DMS153 (cell line): ENCODE measurements around the gene SYNGR1.
"Not testable (repeated sequence)": the region's sequence is repeated elsewhere in the genome, so short reads cannot be mapped to it uniquely, and the experiment has no call there.

ENCODE experiments used
- DNase-seq: peaks from one replicate; lab custom pipeline; 2025; lab: John Stamatoyannopoulos, UW

SYNGR1 gene

DNA sequence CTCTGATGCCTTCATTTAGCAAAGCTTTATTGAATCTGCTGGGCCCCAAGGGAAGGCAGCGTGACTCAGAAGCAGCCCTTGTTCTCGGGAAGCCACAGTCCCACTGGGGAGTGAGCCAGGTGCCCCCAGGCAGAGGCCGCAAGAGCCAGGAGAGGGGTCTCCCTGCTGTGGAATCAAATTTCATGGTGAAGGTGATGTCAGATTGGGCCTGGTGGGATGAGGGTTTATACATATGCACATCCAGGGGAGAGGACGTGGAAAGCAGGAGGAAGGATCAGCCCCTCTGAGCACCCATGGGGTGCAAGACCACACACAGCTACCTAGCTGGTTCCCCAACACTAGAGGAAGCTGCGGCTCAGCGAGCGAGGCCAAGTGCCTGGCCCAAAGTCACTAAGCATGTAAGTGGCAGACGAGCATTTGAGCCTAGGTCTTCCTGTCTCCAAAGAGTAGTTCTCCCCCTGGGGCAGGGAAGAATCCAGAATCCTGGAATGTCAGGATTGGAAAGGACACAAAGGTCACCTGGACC, 2.0 kb downstream of the SYNGR1 start:
- DNase-seq, result no peak

DNA sequence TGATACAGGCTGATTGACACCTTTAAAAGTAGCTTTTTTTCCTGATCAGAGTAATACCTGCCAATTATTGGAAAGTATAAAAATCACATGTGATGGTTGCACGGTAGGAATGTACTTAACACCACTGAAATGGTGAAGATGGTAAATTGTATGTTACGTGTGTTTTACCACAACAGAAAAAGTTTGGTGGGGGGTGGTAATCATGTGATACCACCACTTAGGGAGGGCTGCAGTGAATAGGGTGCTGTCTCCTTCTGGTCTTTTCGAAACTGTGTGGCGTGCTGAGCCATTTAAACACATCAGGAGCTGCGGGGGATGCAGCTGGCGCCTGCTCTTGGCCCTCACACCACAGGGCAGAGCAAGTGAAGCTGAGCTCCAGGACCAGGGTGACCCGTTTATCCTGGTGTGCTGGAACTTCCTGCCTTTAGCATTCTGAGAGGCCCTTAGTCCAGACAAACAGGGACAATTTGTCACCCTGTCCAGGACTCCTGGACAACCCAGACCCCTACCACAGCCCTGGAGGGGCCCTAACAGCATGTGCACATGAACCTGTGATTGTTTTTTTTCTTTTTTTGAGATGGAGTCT, 2.6 kb downstream of the SYNGR1 start:
- DNase-seq, result no peak

DNA sequence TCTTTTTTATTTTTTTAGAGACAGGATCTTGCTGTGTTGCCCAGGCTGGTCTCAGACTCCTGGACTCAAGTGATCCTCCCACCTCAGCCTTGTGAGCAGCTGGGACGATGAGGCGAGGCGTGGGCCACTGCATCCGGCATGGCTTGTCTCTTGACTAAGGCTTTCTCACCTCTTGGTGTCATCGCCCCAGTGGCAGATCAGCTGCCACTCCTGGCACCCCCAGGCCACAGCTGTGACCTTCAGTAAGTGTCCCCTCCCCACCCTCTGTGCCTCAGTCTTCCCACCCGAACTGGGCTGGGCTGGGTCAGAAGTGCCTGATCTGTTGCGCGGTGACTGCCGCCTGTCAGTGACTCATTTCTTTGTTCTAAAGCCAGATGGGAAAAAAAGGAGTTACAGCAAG, 3.6 kb downstream of the SYNGR1 start:
- DNase-seq, result no peak

DNA sequence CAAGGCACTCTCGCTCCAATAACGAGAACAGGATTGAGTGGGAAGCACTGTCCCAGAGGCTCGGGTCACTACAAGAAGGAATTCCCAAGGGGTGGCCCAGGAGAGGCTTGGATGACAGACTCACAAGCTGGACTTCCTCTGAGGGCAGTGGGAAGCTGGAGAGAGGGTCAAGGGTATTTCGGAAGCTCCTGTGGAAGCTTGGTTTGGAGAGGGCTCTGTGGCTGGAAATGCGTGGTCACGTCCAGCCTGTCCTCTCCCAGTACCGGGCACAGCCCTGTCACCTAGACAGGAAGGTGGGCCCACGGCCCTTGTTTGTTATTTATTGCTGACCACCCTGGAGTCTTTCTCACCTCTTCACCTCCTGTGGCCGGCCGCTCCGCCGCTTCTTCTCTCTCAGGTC, 5.3 kb downstream of the SYNGR1 start:
- DNase-seq, result no peak

DNA sequence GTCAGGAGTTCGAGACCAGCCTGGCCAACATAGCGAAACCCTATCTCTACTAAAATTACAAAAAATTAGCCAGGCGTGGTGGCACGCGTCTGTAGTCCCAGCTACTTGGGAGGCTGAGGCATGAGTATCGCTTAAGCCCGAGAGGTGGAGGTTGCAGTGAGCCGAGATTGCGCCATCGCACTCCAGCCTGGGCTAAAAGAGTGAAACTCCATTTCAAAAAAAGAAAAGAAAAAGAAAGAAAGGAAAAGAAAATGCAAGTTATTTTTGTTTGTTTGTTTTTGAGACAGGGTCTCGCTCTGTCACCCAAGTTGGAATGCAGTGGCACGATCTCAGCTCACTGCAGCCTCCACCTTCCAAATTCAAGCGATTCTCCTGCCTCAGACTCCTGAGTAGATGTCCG, 6.0 kb downstream of the SYNGR1 start:
- not testable (repeated sequence) for DNase-seq

DNA sequence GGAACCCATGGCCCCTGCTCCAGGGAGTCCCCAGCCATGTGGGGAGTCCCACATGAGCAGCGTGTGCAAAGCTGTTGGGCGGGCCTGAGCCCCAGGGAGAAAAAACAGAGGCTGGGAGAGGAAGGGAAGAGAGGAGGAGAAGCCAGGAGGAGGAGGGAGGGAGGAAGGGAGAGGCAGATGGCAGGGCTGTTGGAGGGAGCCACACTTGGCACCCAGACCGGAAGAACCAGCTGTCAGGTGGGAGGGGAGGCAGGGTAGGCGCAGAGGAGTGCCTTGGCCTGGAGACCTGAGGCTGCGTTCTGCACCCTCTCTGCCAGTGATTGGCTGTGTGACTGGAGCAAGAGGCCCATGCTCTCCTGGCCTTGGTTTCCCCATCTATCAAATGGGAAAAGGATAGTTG, 6.7 kb downstream of the SYNGR1 start:
- DNase-seq, result peak; percentile 16

DNA sequence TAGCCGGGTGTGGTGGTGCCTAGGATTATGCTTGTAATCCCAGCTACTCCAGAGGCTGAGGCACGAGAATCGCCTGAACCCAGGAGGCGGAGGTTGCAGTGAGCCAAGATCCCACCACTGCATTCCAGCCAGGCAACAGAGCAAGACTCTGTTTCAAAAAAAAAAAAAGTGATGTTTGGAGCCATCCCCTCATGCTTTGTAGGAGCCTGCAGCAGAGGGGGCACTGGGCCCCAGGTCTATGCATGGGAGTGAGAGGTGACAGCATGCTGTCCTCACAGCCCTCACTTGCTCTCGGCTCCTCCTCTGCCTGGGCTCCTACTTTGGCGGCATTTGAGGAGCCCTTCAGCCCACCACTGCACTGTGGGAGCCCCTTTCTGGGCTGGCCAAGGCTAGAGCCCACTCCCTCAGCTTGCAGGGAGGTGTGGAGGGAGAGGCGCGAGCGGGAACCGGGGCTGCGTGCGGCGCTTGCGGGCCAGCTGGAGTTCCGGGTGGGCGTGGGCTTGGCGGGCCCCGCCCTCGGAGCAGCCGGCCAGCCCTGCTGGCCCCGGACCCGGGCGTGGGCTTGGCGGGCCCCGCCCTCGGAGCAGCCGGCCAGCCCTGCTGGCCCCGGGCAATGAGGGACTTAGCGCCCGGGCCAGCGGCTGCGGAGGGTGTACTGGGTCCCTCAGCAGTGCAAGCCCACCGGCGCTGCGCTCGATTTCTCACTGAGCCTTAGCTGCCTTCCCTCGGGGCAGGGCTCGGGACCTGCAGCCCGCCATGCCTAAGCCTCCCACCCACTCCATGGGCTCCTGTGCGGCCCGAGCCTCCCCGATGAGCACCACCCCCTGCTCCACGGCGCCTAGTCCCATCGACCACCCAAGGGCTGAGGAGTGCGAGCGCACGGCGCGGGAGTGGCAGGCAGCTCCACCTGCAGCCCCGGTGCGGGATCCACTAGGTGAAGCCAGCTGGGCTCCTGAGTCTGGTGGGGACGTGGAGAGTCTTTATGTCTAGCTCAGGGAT, 7.6 kb downstream of the SYNGR1 start:
- DNase-seq, result not testable (repeated sequence)

DNA sequence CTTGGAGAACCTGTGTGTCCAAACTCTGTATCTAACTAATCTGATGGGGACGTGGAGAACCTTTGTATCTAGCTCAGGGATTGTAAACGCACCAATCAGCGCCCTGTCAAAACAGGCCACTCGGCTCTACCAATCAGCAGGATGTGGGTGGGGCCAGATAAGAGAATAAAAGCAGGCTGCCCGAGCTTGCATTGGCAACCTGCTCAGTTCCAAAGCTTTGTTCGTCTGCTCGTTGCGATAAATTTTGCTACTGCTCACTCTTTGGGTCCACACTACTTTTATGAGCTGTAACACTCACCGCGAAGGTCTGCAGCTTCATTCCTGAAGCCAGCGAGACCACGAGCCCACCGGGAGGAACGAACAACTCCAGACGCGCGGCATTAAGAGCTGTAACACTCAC, 8.4 kb downstream of the SYNGR1 start:
- not testable (repeated sequence) for DNase-seq

DNA sequence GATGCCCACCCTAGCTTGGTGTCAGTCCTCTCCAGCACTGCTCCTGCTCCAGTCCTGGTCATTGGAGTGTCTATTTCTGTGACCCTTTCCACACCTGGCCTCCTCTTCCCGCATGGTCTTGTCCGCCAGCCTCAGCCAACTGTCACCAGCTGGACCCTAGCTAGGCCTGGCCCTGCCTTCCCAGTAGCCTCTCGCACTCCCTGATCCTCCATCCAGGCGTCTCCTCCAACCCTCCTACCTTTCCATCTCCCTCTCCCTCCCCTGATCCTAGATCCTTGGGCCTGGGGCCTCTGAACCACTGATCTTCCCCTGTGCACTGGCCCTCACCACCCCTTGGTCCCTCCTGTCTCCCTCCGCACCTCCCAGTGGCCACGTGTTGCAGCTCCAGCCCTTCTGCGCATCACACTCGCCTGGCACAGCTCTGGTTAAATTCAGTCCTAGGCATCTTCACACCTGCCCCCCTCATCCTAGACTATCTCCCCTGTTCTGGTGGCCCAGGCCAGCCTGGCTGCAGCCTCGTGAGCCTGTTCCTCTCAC, 9.9 kb downstream of the SYNGR1 start:
- no peak for DNase-seq

DNA sequence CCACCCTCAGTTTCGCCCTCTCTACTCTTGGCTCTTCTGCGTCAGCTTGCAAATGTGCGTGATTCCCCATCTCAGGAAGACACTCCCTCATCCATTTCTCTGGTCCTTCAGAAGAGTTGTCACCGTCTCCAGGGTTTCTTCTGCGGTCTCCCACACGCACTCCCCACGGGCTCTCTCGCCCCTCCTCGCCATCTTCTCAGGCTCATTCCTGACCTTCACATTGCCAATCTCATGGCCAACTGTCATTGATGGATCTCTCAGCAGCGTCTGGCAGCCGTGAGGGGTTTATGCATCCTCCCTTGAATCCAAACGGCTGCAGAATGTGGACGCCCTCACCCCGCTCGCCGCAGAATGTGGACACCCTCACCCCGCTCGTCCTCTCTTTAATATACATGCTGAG, 10.5 kb downstream of the SYNGR1 start:
- no peak for DNase-seq

DNA sequence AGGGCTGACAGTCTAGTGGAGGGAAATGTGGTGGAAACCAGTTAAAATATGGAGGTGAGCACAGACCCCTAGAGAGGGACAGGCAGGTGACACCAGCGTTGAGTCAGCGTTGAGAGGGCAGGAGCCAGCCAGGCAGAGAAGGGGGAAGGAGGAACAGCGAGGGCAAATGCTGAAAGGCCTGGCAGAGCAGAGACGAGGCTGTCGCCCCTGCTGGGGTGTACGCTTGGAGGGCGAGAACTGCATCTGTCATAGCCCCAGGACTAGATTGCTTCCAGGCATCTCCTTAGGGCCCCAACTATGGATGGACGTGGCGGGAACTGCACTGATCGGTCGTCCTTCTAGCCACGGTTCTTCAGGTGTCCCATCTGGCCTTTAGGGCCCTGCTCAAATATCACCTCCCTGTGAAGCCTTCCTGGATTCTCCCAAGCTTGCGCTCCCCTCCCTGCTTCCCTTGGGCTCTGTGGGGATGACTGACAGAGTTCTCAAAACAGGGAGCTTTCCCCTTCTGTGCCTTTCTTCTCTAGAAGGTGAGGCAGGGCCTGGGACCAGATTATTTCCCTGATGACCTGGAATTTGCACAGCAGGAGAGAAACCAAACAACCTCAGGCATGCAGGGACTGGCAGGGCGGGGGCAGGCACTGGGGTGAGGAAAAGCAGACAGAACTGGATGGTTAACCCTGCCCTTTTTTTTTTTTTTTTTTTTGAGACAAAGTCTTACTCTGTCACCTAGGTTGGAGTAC, 11.1 kb downstream of the SYNGR1 start:
- no peak for DNase-seq

DNA sequence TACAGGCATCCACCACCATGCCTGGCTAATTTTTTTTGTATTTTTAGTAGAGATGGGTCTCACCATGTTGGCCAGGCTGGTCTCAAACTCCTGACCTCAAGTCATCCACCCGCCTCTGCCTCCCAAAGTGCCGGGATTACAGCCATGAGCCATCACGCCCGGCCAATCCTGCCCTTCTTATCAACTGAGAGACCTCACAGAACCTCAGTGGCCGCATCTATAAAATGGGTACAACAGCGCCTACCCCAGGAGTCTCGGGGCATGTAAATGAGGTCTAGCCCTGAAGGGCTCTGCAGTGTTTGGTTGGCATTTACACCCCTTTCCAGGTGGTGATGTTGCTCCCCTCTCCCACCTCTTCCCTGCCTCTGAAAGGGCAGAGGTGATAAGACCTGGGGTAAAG, 11.7 kb downstream of the SYNGR1 start:
- no peak for DNase-seq

DNA sequence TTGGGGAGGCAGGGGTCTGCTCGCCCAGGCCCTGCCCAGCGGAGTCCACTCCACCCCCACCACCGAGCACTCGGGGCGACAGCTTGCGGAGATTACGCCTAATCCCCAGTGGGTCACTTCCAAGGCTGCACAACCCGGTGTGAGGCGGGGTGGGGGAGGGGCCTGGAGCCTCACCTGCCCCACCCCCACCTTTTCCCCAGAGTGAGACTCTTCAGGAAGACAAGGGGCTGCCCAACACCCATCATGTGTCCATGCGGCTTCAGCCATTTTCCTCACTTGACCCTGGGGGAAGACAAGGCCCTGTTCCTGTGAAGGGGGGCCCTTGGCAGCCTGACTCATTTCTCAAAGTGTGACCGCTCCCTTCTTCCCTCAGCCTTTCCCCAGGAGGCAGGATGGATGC, 12.5 kb downstream of the SYNGR1 start:
- no peak for DNase-seq

DNA sequence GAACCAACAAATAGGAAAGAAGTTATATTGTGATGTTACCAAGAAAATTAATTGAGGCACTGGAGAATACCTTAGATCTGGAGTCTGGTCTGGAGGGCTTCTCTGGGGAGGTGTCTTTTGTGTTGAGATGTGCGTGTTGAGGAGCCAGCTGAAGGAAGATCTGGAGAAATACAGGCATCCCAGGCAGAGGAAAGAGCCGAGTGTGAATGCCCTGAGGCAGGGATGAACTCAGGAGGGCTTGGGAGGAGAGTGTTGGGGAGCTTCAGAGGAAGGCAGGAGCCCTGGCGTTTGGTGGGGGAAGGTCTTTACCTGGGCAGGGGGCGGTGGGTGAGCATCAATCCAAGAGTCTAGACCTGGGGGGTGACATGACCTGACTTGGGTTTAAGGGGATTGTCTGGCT, 13.1 kb downstream of the SYNGR1 start:
- no peak for DNase-seq

DNA sequence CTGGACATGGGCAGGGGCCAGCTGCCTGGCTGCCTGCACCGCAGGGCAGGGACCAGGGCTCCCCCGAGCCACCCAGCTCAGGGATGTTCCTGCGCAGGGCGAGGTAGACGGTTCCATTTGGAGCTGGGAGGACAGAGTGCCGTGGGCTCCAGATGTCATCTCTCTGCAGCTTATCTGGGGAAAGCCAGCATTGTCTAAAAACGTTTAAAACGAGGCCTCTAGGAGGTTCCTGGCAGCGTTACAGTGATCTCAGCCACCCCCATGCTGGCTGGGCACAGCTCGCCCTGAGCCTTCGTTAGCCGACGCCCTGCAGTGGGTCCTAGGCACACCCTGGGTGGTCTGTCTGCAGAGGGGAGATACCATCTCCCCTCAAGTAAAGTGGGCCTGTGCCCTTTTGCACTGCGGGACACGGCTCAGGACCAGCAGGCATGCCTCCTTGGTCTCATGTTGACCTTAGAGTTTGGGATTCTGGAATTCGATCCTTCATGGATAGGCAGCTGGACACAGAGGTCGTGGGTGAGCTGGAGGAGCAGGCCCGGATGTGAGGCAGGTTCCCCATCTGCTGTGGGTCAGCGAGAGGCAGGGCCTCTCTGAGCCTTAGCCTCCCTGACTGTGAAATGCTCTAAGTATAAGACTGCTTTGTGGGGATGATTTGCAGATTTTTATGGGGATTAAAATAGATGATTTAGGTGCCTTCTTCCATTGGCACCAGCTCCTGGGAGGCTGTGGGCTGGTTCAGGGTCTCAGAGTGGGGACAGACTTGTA, 14.1 kb downstream of the SYNGR1 start:
- DNase-seq, result no peak

DNA sequence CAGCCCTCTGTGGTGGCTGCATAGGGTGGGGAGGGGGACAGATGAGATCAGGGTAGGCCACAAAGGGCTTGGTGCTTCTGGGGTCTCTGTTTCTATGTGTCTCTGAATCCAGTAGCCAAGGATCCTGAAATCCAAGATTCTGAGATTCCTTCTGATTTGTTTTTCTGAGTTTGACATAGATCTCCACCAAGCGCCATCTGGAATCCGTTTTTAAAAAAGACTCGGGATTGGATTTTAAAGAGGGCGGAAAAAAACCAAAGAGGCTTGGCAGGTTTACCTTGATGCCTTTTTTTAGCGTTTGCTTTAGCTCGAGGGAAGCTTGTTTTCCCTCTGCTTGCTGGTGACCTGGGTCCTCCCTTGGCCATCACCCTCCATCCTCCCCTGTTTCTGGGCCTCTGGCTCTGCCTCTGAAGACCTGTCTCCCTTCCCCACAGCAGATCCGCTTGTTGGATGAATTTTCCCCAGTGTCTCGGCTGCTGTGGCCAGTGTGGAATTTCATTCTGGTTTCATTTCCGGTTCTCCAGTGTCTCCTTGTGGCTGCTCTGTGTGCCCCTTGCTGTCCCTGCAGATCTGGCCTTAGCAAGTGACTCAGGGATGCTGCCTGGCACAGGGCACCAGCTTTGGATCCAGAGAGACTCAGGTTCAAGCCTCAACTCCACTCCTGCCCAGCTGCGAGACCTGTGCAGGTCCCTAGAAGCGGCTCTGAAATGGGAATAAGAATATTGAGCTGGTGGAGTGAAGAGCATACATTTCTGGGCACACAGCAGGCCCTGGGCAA, 15.1 kb downstream of the SYNGR1 start:
- DNase-seq, result no peak

DNA sequence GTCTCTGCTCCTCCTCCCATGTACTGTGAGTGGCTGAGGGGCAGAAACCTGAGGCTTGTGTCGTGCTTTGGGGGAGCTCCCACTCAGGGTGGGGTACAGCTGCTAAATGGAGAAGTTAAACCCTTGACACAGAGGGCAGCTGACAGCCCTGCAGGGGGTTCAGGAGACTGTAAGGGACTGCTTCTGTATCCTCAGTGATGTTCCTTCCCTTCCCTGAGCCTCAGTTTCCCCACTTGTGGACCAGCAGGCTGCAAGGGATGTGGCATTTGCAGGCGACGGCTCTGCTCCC, 15.6 kb downstream of the SYNGR1 start:
- DNase-seq, result no peak

DNA sequence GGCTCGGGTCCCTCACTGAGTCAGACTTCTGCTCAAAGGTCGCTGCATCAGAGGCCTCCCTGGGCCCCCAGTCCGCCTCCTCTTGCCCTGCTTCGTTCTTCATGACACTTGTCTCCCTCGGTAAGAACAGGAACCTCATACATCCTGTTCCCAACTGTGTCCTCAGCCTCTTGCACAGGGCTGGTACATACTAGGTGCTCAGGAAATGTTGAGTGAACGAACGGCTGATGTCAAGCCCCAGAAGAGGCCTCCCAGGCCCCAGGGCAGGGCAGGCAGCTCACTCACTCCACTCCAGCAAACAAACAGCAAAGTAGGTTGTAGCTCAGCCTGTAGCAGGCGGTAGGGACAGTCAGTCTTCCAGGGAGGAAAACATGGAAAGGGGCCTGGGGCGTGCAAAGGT, 17.2 kb downstream of the SYNGR1 start:
- no peak for DNase-seq

DNA sequence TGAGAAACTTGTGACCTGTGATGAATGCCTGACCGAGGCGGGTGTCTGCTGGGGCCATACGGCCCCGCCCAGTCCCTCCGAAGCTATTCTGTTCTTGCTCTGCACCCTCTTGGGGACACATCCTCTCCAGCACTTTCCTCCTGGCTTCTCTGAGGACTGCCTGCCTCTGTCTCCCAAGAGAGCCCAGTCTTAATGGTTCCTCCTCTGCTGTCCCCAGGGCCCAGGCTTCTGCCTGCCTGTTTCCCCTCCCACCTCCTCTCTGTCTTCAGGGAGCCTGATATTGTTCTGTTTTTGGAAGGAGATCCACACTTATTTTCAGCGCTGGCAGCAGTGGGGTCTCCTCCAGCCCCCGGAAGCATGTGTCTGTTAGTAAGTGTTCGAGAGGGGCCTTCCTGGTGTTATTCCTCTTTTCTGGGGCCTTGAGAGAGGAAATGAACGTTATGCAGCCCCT, 18.7 kb downstream of the SYNGR1 start:
- no peak for DNase-seq

DNA sequence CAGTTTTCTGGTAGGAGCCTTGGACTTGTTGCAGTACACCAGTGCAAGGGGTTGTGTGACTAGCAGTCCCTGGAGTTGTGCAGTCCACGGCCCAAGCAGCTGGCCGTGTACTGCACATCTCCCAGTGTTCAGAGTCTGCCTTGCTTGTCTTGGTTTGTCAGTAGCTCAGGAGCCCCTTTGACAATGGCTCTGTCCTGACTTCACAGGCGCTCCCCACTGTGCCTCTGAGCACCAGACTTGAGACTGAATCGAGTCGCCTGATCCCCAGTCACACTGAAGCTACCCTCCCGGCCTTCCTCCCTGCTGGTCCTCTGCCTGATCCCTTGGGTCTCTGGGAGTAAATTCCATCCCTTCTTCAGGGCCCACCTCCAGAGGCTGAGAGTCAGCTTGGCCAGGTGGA, 19.4 kb downstream of the SYNGR1 start:
- no peak for DNase-seq

DNA sequence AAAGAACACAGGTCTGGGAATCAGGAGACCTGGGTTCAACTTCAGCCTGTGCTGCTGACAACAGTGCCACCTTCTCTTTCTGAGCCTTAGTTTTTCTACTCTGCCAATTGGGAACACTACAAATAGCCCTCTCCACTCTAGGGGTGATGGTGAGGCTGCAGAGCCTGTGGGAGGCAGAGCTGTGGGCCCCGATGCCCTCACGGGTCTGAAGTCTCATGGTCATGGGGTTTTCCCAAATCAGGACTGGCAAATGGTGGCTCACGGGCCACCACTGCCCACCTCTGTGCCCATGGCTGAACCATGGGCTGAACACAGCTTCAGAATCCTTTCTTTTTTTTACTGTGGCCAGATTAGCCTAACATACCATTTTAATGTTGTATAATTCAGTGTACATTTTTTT, 19.8 kb downstream of the SYNGR1 start:
- no peak for DNase-seq
